Measurements from ENCODE around the gene KRI1. TPM values are rescaled to one million over a fixed set of nuclear protein-coding genes. Genes with fewer than 3 reads are reported as not detected.
A peak's percentile ranks its signal among the peaks of the same experiment; 100 is the strongest.

The KRI1 gene
- polyA plus RNA-seq, 3 donors, result 3.9 to 21.0 (median 6.1) TPM

DNA sequence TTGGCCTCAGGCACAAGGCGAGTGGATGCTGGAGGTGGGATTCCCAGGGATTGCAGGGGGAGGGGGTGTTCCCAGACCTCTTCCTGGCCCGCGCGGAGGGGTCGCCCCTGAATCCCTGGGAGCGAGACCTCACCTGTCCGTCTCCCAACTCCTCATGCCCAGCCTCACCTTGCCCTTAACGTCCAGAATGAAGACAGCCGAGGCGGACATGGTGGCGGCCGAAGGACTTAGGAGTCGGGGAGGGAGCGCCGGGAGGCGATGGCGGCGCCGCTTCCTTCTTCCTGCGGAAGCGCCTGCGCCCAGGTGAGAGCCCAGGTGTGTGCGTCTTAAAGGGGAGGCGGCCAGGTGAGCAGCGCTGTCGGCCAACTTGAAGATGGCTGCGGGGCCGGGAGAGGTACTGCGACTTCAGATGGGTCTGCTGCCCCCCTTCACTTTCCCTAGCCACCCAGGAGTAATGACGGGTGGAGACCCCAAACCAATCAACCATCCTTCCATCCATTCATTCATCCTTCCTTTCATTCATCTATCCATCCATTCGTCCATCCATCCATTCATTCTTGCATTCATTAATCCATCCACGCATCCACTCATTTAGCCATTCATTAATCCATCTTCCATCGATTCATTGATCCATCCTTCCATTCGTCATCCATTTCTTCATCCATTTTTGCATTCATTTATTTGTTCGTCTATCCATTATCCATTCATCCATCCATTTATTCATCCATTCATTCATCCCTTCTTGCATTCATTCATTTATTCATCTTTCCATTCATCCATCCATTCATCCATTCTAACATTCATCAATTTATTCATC, 21.4 kb upstream of the KRI1 start, which contains the start of gene AP1M2:
Gene AP1M2, minus strand, starts transcription at position 291 of the 817 bp plus-strand sequence. Its CDS starts 81 bp downstream, at position 210.
- H3K36me3 ChIP-seq (replicated peaks in 1 of 2; ENCODE audit: control insufficient read depth in 1 of 2, insufficient read depth in 2 of 2, low read length in 2 of 2), result no peaks in the 10 kb centered on the region
- no peak within 1 kb of the TSS for H2AFZ ChIP-seq (ENCODE audit: insufficient read depth, low read depth, low read length, poor library complexity, severe bottlenecking)
- no peak within 1 kb of the TSS for H3K27ac ChIP-seq (ENCODE audit: low read depth in 1 of 2, low read length in 2 of 2)
- no peak within 1 kb of the TSS for H3K9ac ChIP-seq (ENCODE audit: insufficient read depth, low read length, poor library complexity, severe bottlenecking)
- H3K9me3 ChIP-seq (replicated peaks in 1 of 2; ENCODE audit: control insufficient read depth in 1 of 2, insufficient read depth in 1 of 2, low read length in 2 of 2), result no peaks in the 10 kb centered on the region
- H3K4me2 ChIP-seq (replicated peaks; ENCODE audit: extremely low read depth, low read length, poor library complexity, severe bottlenecking), result no peak within 1 kb of the TSS
- DNase-seq, result no peak
- WGBS (ENCODE audit: insufficient coverage), result 34% methylated on average over 28 of the region's 35 CpGs
- H3K79me2 ChIP-seq (ENCODE audit: insufficient read depth, low read length), result no peaks in the 10 kb centered on the region
- Mint-ChIP-seq H3K27me3 (ENCODE audit: low read depth in 3 of 3) (peaks cover 12 to 24% (median 19%) of the 10 kb centered on the region in 3 donors), H3K9me3 (peaks cover 0 to 4% (median 3%) of the 10 kb centered on the region in 7 donors), H3K4me1 (peaks cover 27% of the 10 kb centered on the region), H3K4me3 (peak within 1 kb of the TSS in 1 of 2 donors; percentile 82), H3K36me3 (peaks cover 0 to 6% of the 10 kb centered on the region in 2 donors), H3K27ac (no peak within 1 kb of the TSS)
- TF ChIP-seq, protein P1, sequence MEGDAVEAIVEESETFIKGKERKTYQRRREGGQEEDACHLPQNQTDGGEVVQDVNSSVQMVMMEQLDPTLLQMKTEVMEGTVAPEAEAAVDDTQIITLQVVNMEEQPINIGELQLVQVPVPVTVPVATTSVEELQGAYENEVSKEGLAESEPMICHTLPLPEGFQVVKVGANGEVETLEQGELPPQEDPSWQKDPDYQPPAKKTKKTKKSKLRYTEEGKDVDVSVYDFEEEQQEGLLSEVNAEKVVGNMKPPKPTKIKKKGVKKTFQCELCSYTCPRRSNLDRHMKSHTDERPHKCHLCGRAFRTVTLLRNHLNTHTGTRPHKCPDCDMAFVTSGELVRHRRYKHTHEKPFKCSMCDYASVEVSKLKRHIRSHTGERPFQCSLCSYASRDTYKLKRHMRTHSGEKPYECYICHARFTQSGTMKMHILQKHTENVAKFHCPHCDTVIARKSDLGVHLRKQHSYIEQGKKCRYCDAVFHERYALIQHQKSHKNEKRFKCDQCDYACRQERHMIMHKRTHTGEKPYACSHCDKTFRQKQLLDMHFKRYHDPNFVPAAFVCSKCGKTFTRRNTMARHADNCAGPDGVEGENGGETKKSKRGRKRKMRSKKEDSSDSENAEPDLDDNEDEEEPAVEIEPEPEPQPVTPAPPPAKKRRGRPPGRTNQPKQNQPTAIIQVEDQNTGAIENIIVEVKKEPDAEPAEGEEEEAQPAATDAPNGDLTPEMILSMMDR (IDR thresholded peaks at IDR 0.05), result no peak
- H3K27me3 ChIP-seq (ENCODE audit: control insufficient read depth in 2 of 2, insufficient read depth in 2 of 2, low read length in 2 of 2), result peaks cover 2 to 13% of the 10 kb centered on the region in 2 donors
- H3K4me1 ChIP-seq (ENCODE audit: control insufficient read depth in 1 of 2, insufficient read depth in 2 of 2, low read length in 2 of 2), result peaks cover 13 to 19% of the 10 kb centered on the region in 2 donors
- intact Hi-C loops (cut with micrococcal nuclease), result no loop called here
- H3K4me3 ChIP-seq (replicated peaks in 1 of 3; ENCODE audit: low read depth in 2 of 3, low read length in 3 of 3), result no peak within 1 kb of the TSS
- no peaks in the 10 kb centered on the region for H4K20me1 ChIP-seq (ENCODE audit: insufficient read depth, low read length)

DNA sequence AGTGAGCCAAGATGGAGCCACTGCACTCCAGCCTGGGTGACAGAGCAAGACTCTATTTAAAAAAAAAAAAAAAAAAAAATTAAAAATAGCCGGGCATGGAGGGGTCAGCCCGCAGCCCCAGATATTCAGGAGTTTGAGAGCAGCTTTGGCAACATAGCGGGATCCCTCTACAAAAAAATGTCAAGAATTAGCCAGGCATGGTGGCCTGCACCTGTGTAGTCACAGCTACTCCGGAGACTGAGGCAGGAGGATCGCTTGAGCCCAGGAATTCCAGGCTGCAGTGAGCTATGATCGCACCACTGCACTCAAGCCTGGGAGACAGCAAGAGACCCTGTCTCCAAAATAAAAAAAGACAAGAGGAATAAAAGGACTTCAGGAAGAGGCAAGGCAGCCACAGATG, 20.6 kb upstream of the KRI1 start:
- H3K4me2 ChIP-seq (replicated peaks; ENCODE audit: extremely low read depth, low read length, poor library complexity, severe bottlenecking), result no peak overlapping the region
- peaks cover 5 to 10% of the 10 kb centered on the region in 2 donors for H3K4me1 ChIP-seq (ENCODE audit: control insufficient read depth in 1 of 2, insufficient read depth in 2 of 2, low read length in 2 of 2)
- WGBS (ENCODE audit: insufficient coverage), result 96% methylated on average over 3 of the region's 6 CpGs

More for the DNA sequence above, 20.6 kb upstream of the KRI1 start:
- no peak for DNase-seq
- peaks cover 2 to 13% of the 10 kb centered on the region in 2 donors for H3K27me3 ChIP-seq (ENCODE audit: control insufficient read depth in 2 of 2, insufficient read depth in 2 of 2, low read length in 2 of 2)
- peaks cover 0 to 6% of the 10 kb centered on the region in 2 donors for H3K36me3 Mint-ChIP-seq
- peaks cover 0 to 4% (median 3%) of the 10 kb centered on the region in 7 donors for H3K9me3 Mint-ChIP-seq
- no peak overlapping the region for H3K4me3 Mint-ChIP-seq
- intact Hi-C loops (cut with micrococcal nuclease), result no loop called here
- H3K27ac ChIP-seq (ENCODE audit: low read depth in 1 of 2, low read length in 2 of 2), result no peak overlapping the region
- no peaks in the 10 kb centered on the region for H3K79me2 ChIP-seq (ENCODE audit: insufficient read depth, low read length)
- no peaks in the 10 kb centered on the region for H4K20me1 ChIP-seq (ENCODE audit: insufficient read depth, low read length)
- TF ChIP-seq, protein P1 (IDR thresholded peaks at IDR 0.05), result no peak
- H3K9ac ChIP-seq (ENCODE audit: insufficient read depth, low read length, poor library complexity, severe bottlenecking), result no peak overlapping the region
- no peak overlapping the region for H3K4me3 ChIP-seq (replicated peaks in 1 of 3; ENCODE audit: low read depth in 2 of 3, low read length in 3 of 3)
- H3K36me3 ChIP-seq (replicated peaks in 1 of 2; ENCODE audit: control insufficient read depth in 1 of 2, insufficient read depth in 2 of 2, low read length in 2 of 2), result no peaks in the 10 kb centered on the region
- H3K4me1 Mint-ChIP-seq, result peaks cover 21% of the 10 kb centered on the region
- peaks cover 12 to 27% (median 18%) of the 10 kb centered on the region in 3 donors for H3K27me3 Mint-ChIP-seq (ENCODE audit: low read depth in 3 of 3)
- no peaks in the 10 kb centered on the region for H3K9me3 ChIP-seq (replicated peaks in 1 of 2; ENCODE audit: control insufficient read depth in 1 of 2, insufficient read depth in 1 of 2, low read length in 2 of 2)
- H2AFZ ChIP-seq (ENCODE audit: insufficient read depth, low read depth, low read length, poor library complexity, severe bottlenecking), result no peak overlapping the region
- H3K27ac Mint-ChIP-seq, result no peak overlapping the region

All from CD14-positive monocyte (primary cell).